ENCODE data around the gene SYT1.
"Not testable (repeated sequence)": the region's sequence is repeated elsewhere in the genome, so short reads cannot be mapped to it uniquely, and the experiment has no call there.

SYT1 gene

GRCh38 chr12:79426121-79426520 is 561.5 kb downstream of the SYT1 start:
- no peak overlapping the region for H3K4me3 ChIP-seq (ENCODE audit: low read length)
- TF ChIP-seq CTCF (conservative IDR thresholded peaks at IDR 0.05; ENCODE audit: low read length) = no peak
- DNase-seq (ENCODE audit: low read depth) = peak; percentile 60

- not testable (repeated sequence) for H3K4me3 ChIP-seq (ENCODE audit: low read length); DNase-seq (ENCODE audit: low read depth)
These were observed 562.2 kb downstream of the SYT1 start for GRCh38 chr12:79426744-79427143.

- no peak for TF ChIP-seq CTCF (conservative IDR thresholded peaks at IDR 0.05; ENCODE audit: low read length)
- peak; percentile 34 for DNase-seq (ENCODE audit: low read depth)
- no peak overlapping the region for H3K4me3 ChIP-seq (ENCODE audit: low read length)
These were observed 569.0 kb downstream of the SYT1 start for GRCh38 chr12:79433465-79434072.

GRCh38 chr12:79434561-79434960 is 570.0 kb downstream of the SYT1 start:
- DNase-seq (ENCODE audit: low read depth) = no peak
- no peak overlapping the region for H3K4me3 ChIP-seq (ENCODE audit: low read length)
- TF ChIP-seq CTCF (conservative IDR thresholded peaks at IDR 0.05; ENCODE audit: low read length) = no peak

GRCh38 chr12:79435742-79436141 is 571.2 kb downstream of the SYT1 start:
- no peak for DNase-seq (ENCODE audit: low read depth)
- H3K4me3 ChIP-seq (ENCODE audit: low read length) = no peak overlapping the region
- no peak for TF ChIP-seq CTCF (conservative IDR thresholded peaks at IDR 0.05; ENCODE audit: low read length)

- TF ChIP-seq CTCF (conservative IDR thresholded peaks at IDR 0.05; ENCODE audit: low read length) = no peak
- H3K4me3 ChIP-seq (ENCODE audit: low read length) = no peak overlapping the region
- no peak for DNase-seq (ENCODE audit: low read depth)
These were observed 574.1 kb downstream of the SYT1 start for GRCh38 chr12:79438480-79439174.

- TF ChIP-seq CTCF (conservative IDR thresholded peaks at IDR 0.05; ENCODE audit: low read length) = no peak
- H3K4me3 ChIP-seq (ENCODE audit: low read length) = no peak overlapping the region
- DNase-seq (ENCODE audit: low read depth) = no peak
These were observed 574.7 kb downstream of the SYT1 start for GRCh38 chr12:79439175-79439825.

Measured in AG10803 (cell line).